GM21423 (cell line): Measurements from ENCODE around the gene VWA5B2.

Experiments used
- ATAC-seq: cut with Tn5 transposase; IDR thresholded peaks from one replicate; pipeline ENCODE4 v1.9.1; 2021; ENCODE audit warnings: mild to moderate bottlenecking, moderate library complexity; ENCODE audit not compliant: unreplicated experiment

The VWA5B2 gene

GRCh38 chr3:184272269-184272668 lies 42.9 kb downstream of the VWA5B2 start:
- no peak for ATAC-seq

- ATAC-seq: no peak
Measured at GRCh38 chr3:184275381-184275701, 46.0 kb downstream of the VWA5B2 start.

- ATAC-seq: no peak
Measured at GRCh38 chr3:184275961-184276910, 46.9 kb downstream of the VWA5B2 start, which contains the start of gene ECE2. Gene ECE2, plus strand, starts transcription at chr3:184276022. Its CDS starts 132 bp downstream, at chr3:184276154.

GRCh38 chr3:184277366-184277765 lies 48.0 kb downstream of the VWA5B2 start:
- ATAC-seq: no peak

GRCh38 chr3:184282941-184283340 lies 53.6 kb downstream of the VWA5B2 start:
- ATAC-seq: no peak

GRCh38 chr3:184283681-184284080 lies 54.3 kb downstream of the VWA5B2 start:
- ATAC-seq: no peak

- no peak for ATAC-seq
Measured at GRCh38 chr3:184284696-184285095, 55.3 kb downstream of the VWA5B2 start.

- ATAC-seq: no peak
Measured at GRCh38 chr3:184289426-184289938, 60.1 kb downstream of the VWA5B2 start.

- no peak for ATAC-seq
Measured at GRCh38 chr3:184290331-184290730, 60.9 kb downstream of the VWA5B2 start.

GRCh38 chr3:184291044-184291737 lies 61.8 kb downstream of the VWA5B2 start:
- ATAC-seq: no peak
